ENCODE results near the gene EXOC6.

EXOC6 gene

DNA sequence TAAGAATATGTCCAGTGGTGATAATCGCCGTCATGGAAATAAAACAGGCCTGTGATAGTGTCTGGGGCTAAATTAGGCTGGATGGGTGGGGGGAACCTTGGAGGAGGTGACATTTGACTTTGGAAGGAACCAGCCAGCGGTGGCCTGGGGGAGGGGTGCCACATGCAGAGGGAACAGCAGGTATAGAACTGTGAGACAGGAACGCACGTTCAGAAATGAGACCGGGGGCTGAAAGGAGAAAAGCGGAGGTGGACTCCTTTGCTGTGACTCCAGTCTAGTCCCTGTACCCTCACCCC lies 222.8 kb downstream of the EXOC6 start:
- H3K4me3 ChIP-seq (replicated peaks; ENCODE audit: low read depth, low read length): no peak overlapping the region
- no peak for TF ChIP-seq CTCF (IDR thresholded peaks at IDR 0.05; ENCODE audit: low read depth, low read length, missing control alignments)
- DNase-seq (ENCODE audit: extremely low read depth, low read depth): no peak

DNA sequence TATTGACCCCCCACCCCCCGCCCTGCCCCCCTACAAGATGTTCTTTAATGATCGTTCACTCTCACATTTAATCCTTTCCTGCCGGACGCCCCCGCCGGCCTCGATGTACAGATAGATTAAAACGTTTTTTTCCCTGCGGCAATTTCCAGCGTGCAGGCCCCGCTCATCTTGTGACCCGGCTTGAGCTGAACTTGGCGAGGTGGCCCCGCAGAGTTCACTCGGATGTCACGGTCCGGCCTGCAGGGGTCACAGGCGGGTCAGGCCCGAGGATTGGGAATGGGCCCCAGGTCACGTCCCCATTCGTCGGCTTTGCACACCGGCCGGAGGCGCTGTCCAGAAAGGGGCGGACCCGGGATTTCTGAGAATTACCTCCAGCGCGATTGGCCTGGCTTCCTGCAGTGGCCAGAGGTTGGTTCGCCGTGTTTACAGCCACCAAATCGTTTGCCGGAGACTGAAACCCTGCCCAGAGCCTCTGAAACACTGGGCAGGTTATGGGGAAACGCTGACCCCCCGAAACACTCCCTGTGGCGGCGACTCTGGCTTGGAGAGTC lies 223.4 kb downstream of the EXOC6 start:
- no peak for DNase-seq (ENCODE audit: extremely low read depth, low read depth)
- no peak for TF ChIP-seq CTCF (IDR thresholded peaks at IDR 0.05; ENCODE audit: low read depth, low read length, missing control alignments)
- no peak overlapping the region for H3K4me3 ChIP-seq (replicated peaks; ENCODE audit: low read depth, low read length)

- H3K4me3 ChIP-seq (replicated peaks; ENCODE audit: low read depth, low read length): no peak overlapping the region
- no peak for DNase-seq (ENCODE audit: extremely low read depth, low read depth)
- no peak for TF ChIP-seq CTCF (IDR thresholded peaks at IDR 0.05; ENCODE audit: low read depth, low read length, missing control alignments)
Measured at GRCh38 chr10:93072225-93072712, 223.9 kb downstream of the EXOC6 start.

GRCh38 chr10:93072713-93073538 lies 224.6 kb downstream of the EXOC6 start:
- no peak for DNase-seq (ENCODE audit: extremely low read depth, low read depth)
- H3K4me3 ChIP-seq (replicated peaks; ENCODE audit: low read depth, low read length): peak overlapping the region; percentile 39
- TF ChIP-seq CTCF (IDR thresholded peaks at IDR 0.05; ENCODE audit: low read depth, low read length, missing control alignments): no peak

DNA sequence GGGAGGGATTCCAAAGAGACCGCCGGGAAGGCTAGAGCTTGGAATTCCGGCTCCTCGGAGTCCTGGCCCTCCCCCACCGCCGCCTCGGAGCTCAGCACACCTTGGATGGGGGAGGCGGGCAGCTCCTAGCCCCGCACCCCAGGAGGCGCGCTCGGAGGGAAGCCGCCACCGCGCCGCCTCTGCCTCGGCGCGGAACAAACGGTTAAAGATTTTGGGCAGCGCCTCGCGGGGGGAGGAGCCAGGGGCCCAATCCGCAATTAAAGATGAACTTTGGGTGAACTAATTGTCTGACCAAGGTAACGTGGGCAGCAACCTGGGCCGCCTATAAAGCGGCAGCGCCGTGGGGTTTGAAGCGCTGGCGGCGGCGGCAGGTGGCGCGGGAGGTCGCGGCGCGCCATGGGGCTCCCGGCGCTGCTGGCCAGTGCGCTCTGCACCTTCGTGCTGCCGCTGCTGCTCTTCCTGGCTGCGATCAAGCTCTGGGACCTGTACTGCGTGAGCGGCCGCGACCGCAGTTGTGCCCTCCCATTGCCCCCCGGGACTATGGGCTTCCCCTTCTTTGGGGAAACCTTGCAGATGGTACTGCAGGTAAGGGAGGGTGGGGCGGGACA lies 225.3 kb downstream of the EXOC6 start, which contains the start of gene CYP26A1:
TSS of gene CYP26A1 (plus strand) at position 355 of the 608 bp plus-strand sequence. CDS start at position 397, 42 bp downstream.
- DNase-seq (ENCODE audit: extremely low read depth, low read depth): no peak
- TF ChIP-seq CTCF (IDR thresholded peaks at IDR 0.05; ENCODE audit: low read depth, low read length, missing control alignments): no peak
- peak within 1 kb of the TSS; percentile 39 for H3K4me3 ChIP-seq (replicated peaks; ENCODE audit: low read depth, low read length)

- TF ChIP-seq CTCF (IDR thresholded peaks at IDR 0.05; ENCODE audit: low read depth, low read length, missing control alignments): no peak
- H3K4me3 ChIP-seq (replicated peaks; ENCODE audit: low read depth, low read length): peak overlapping the region; percentile 39
- DNase-seq (ENCODE audit: extremely low read depth, low read depth): no peak
Measured at GRCh38 chr10:93074147-93074596, 225.9 kb downstream of the EXOC6 start.
